Measurements from ENCODE around the gene ZSCAN21. TPM values are rescaled to one million over a fixed set of nuclear protein-coding genes. Genes with fewer than 3 reads are reported as not detected.

The ZSCAN21 gene
- total RNA-seq, 1 experiment from 2014 or later = 7.3 TPM

GRCh38 chr7:100082978-100083377 is 33.4 kb downstream of the ZSCAN21 start:
- 0 out of 2 replicates have a peak, but pooled peaks cover 6% of the 10 kb centered on the region for H4K20me1 ChIP-seq (ENCODE audit: low read length)
- H3K4me2 ChIP-seq (ENCODE audit: low read length) = peak overlapping the region; percentile 66; the same call in 1 of the 2 replicates

DNA sequence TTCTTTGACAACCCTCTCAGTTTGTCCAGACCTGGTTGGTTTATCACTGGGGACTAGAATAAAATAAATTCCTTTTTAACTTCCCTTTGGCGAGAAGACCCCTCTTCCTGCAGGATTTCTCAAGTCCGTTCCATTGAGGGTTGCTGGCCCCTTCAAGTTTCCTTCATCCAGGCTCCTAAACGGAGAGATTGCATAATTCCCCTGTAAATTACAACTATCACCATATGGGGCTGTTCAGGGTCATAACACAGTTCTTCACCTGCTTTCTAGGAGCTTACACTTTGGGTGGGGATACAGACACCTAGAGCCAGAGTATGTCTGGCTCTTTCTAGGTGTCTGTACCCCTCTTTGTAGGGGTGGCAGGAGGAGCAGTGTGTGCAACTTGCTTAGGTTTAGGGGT is 35.9 kb downstream of the ZSCAN21 start:
- CTCF ChIA-PET = no interaction called here
- no peak overlapping the region for H3K4me3 ChIP-seq (ENCODE audit: low read length)
- no peaks in the 10 kb centered on the region for H4K20me1 ChIP-seq (ENCODE audit: low read length)
- POLR2A ChIA-PET (ENCODE audit: unreplicated experiment) = no interaction called here
- H3K27me3 ChIP-seq (ENCODE audit: low read length) = no peaks in the 10 kb centered on the region
- H3K4me1 ChIP-seq (ENCODE audit: insufficient read depth, low read length) = peaks cover 36% of the 10 kb centered on the region
- H2AFZ ChIP-seq (ENCODE audit: low read length) = no peak overlapping the region
- peaks cover 3% of the 10 kb centered on the region; the same call in 1 of the 2 replicates for H3K36me3 ChIP-seq (ENCODE audit: low read depth, low read length)
- ATAC-seq (no peak), DNase-seq (no peak)
- no peaks in the 10 kb centered on the region for H3K9me2 ChIP-seq (replicated peaks; ENCODE audit: low read length)
- no peaks in the 10 kb centered on the region for H3K9me3 ChIP-seq (ENCODE audit: low read length)
- H3F3A ChIP-seq (ENCODE audit: low read length, unreplicated experiment) = no peaks in the 10 kb centered on the region
- intact Hi-C loops (cut with micrococcal nuclease) = no loop called here
- H3K79me2 ChIP-seq (ENCODE audit: low read length) = peaks cover 32% of the 10 kb centered on the region
- no peak overlapping the region for H3K9ac ChIP-seq (ENCODE audit: low read length)
- H3K4me2 ChIP-seq (ENCODE audit: low read length) = no peak overlapping the region
- H3K27ac ChIP-seq (ENCODE audit: low read length) = no peak overlapping the region
- BruUV-seq (replicated peaks) = no TSS peak
- TF ChIP-seq EZH2phosphoT487 (IDR thresholded peaks at IDR 0.05; ENCODE audit: borderline replicate concordance, low read length) = no peak
- no peak for TF ChIP-seq EZH2 (IDR thresholded peaks at IDR 0.05; ENCODE audit: low read length, unreplicated experiment)
- TF ChIP-seq CTCF (conservative IDR thresholded peaks at IDR 0.05; ENCODE audit: low read depth, low read length) = no peak

More at GRCh38 chr7:100082978-100083377, 33.4 kb downstream of the ZSCAN21 start:
- no peaks in the 10 kb centered on the region for H3K9me2 ChIP-seq (replicated peaks; ENCODE audit: low read length)
- no peaks in the 10 kb centered on the region for H3K27me3 ChIP-seq (ENCODE audit: low read length)
- H3K9me3 ChIP-seq (ENCODE audit: low read length) = no peaks in the 10 kb centered on the region
- POLR2A ChIA-PET (ENCODE audit: unreplicated experiment) = interaction anchor here (0.6 to 1.1 kb wide), 6 partner anchors 9 to 1204 kb away, joined by 4 to 30 read pairs (median 6); partner anchors contain the start of genes AP4M1 and MCM7
- TF ChIP-seq EZH2 (IDR thresholded peaks at IDR 0.05; ENCODE audit: low read length, unreplicated experiment) (no peak), EZH2phosphoT487 (IDR thresholded peaks at IDR 0.05; ENCODE audit: borderline replicate concordance, low read length) (no peak), CTCF (conservative IDR thresholded peaks at IDR 0.05; ENCODE audit: low read depth, low read length) (no peak)
- H3K36me3 ChIP-seq (ENCODE audit: low read depth, low read length) = peaks cover 13% of the 10 kb centered on the region; the same call in 1 of the 2 replicates
- H3K27ac ChIP-seq (ENCODE audit: low read length) = no peak overlapping the region
- ATAC-seq = no peak
- peaks cover 36% of the 10 kb centered on the region for H3K79me2 ChIP-seq (ENCODE audit: low read length)
- intact Hi-C loops (cut with micrococcal nuclease) = loop anchor here (5.0 kb wide), 2 partner anchors 44 to 676 kb away; partner anchors contain the start of genes BUD31, MBLAC1 and PDAP1
- no TSS peak for BruUV-seq (replicated peaks)
- no peak for DNase-seq
- no peak overlapping the region for H3K9ac ChIP-seq (ENCODE audit: low read length)
- CTCF ChIA-PET = interaction anchor here (0.6 kb wide), 1 partner anchor 17 kb away, joined by 6 read pairs; no protein-coding TSS in a partner anchor
- H3F3A ChIP-seq (ENCODE audit: low read length, unreplicated experiment) = no peaks in the 10 kb centered on the region
- peaks cover 27% of the 10 kb centered on the region for H3K4me1 ChIP-seq (ENCODE audit: insufficient read depth, low read length)
- H2AFZ ChIP-seq (ENCODE audit: low read length) = no peak overlapping the region
- no peak overlapping the region for H3K4me3 ChIP-seq (ENCODE audit: low read length)

- CTCF ChIA-PET = no interaction called here
- H3K36me3 ChIP-seq (ENCODE audit: low read depth, low read length) = peaks cover 9% of the 10 kb centered on the region; the same call in 1 of the 2 replicates
- DNase-seq = peak; percentile 82
- no peaks in the 10 kb centered on the region for H3K27me3 ChIP-seq (ENCODE audit: low read length)
- peaks cover 3% of the 10 kb centered on the region; the same call in 1 of the 2 replicates for H4K20me1 ChIP-seq (ENCODE audit: low read length)
- no peaks in the 10 kb centered on the region for H3K9me2 ChIP-seq (replicated peaks; ENCODE audit: low read length)
- no peaks in the 10 kb centered on the region for H3K9me3 ChIP-seq (ENCODE audit: low read length)
- H3K79me2 ChIP-seq (ENCODE audit: low read length) = peaks cover 22% of the 10 kb centered on the region
- no peak overlapping the region for H3K9ac ChIP-seq (ENCODE audit: low read length)
- ATAC-seq = peak; percentile 43
- H3K4me3 ChIP-seq (ENCODE audit: low read length) = no peak overlapping the region
- H2AFZ ChIP-seq (ENCODE audit: low read length) = no peak overlapping the region
- BruUV-seq (replicated peaks) = no TSS peak
- POLR2A ChIA-PET (ENCODE audit: unreplicated experiment) = interaction anchor here (0.7 kb wide), 1 partner anchor 341 kb away, joined by 10 read pairs; the partner anchor contains the start of gene ZCWPW1
- TF ChIP-seq EZH2phosphoT487 (IDR thresholded peaks at IDR 0.05; ENCODE audit: borderline replicate concordance, low read length) (no peak), CTCF (conservative IDR thresholded peaks at IDR 0.05; ENCODE audit: low read depth, low read length) (no peak), EZH2 (IDR thresholded peaks at IDR 0.05; ENCODE audit: low read length, unreplicated experiment) (no peak)
- peaks cover 33% of the 10 kb centered on the region for H3K4me1 ChIP-seq (ENCODE audit: insufficient read depth, low read length)
- peak overlapping the region; percentile 25 for H3K27ac ChIP-seq (ENCODE audit: low read length)
- peak overlapping the region; percentile 9; the same call in 1 of the 2 replicates for H3K4me2 ChIP-seq (ENCODE audit: low read length)
- no peaks in the 10 kb centered on the region for H3F3A ChIP-seq (ENCODE audit: low read length, unreplicated experiment)
- intact Hi-C loops (cut with micrococcal nuclease) = no loop called here
Measured at GRCh38 chr7:100087055-100087750, 37.6 kb downstream of the ZSCAN21 start.
